ENCODE results near the gene DDN. TPM values are rescaled to one million over a fixed set of nuclear protein-coding genes. Genes with fewer than 3 reads are reported as not detected.

DDN gene
- total RNA-seq, 1 donor from 2014 or later, result 9.2 TPM

- DNase-seq, result no peak
Observed at GRCh38 chr12:48966177-48966895, 32.8 kb downstream of the DDN start.

- DNase-seq, result no peak
Observed at GRCh38 chr12:48965298-48965838, 33.8 kb downstream of the DDN start.

GRCh38 chr12:48961801-48962200, 37.4 kb downstream of the DDN start:
- DNase-seq, result no peak

GRCh38 chr12:48961331-48961730, 37.8 kb downstream of the DDN start:
- no peak for DNase-seq

GRCh38 chr12:48960834-48961233, 38.3 kb downstream of the DDN start:
- no peak for DNase-seq

GRCh38 chr12:48958049-48958388, 41.2 kb downstream of the DDN start:
- no peak for DNase-seq

GRCh38 chr12:48957141-48958048, 41.8 kb downstream of the DDN start, which contains the start of gene ARF3:
Gene ARF3 (minus strand): TSS chr12:48957487. CDS start chr12:48941095, 16,392 bp downstream.
- DNase-seq, result peak; percentile 92

- DNase-seq, result peak; percentile 83
Observed at GRCh38 chr12:48956279-48957140, 42.7 kb downstream of the DDN start.

GRCh38 chr12:48954841-48955501, 44.2 kb downstream of the DDN start:
- no peak for DNase-seq

- DNase-seq, result no peak
Observed at GRCh38 chr12:48954061-48954460, 45.1 kb downstream of the DDN start.

- DNase-seq, result no peak
Observed at GRCh38 chr12:48952691-48953090, 46.5 kb downstream of the DDN start.

GRCh38 chr12:48947727-48948126, 51.4 kb downstream of the DDN start:
- no peak for DNase-seq

GRCh38 chr12:48946943-48947342, 52.2 kb downstream of the DDN start:
- no peak for DNase-seq

- no peak for DNase-seq
Observed at GRCh38 chr12:48946205-48946604, 53.0 kb downstream of the DDN start.

Small RNA genes lying within 50 kb of the gene (small RNA-seq; reads per million reads assigned to genes)
- not detected for gene RNU6-940P

Other genes starting within 250 kb of the DDN start
- 31.5 TPM for gene ADCY6, start 210.3 kb downstream of the DDN start, total RNA-seq
- gene CACNB3, start 180.9 kb downstream of the DDN start, total RNA-seq, result 44.3 TPM
- gene DDX23, start 147.2 kb downstream of the DDN start, total RNA-seq, result 48.8 TPM
- gene RND1, start 133.5 kb downstream of the DDN start, total RNA-seq, result 22.9 TPM
- gene FKBP11, start 73.9 kb downstream of the DDN start, total RNA-seq, result 3.6 TPM
- 67.5 TPM for gene ARF3, start 41.9 kb downstream of the DDN start, total RNA-seq
- 6.2 TPM for gene WNT10B, start 27.6 kb downstream of the DDN start, total RNA-seq
- gene WNT1, start 21.1 kb downstream of the DDN start, total RNA-seq, result not detected
- 27.9 TPM for gene PRKAG1, start 19.4 kb upstream of the DDN start, total RNA-seq
- 17.6 TPM for gene KMT2D, start 61.4 kb upstream of the DDN start, total RNA-seq
- 0.78 TPM for gene RHEBL1, start 70.6 kb upstream of the DDN start, total RNA-seq
- 0.47 TPM for gene DHH, start 95.4 kb upstream of the DDN start, total RNA-seq
- 90.8 TPM for gene LMBR1L, start 111.5 kb upstream of the DDN start, total RNA-seq
- 1,492 TPM for gene TUBA1B, start 132.0 kb upstream of the DDN start, total RNA-seq
- gene TUBA1A, start 189.7 kb upstream of the DDN start, total RNA-seq, result 9,948 TPM

Measured in occipital lobe (tissue), 3 donors.